ENCODE results near the gene GDF15. TPM values are rescaled to one million over a fixed set of nuclear protein-coding genes. Genes with fewer than 3 reads are reported as not detected.
"Not testable (repeated sequence)": the region's sequence is repeated elsewhere in the genome, so short reads cannot be mapped to it uniquely, and the experiment has no call there.

The GDF15 gene
- total RNA-seq, 5 donors from 2014 or later (not counting 1 experiment from before 2014, with no cell fraction given), result 1.5 to 1.7 (median 1.5) TPM; not detected in 2

- no peak for ATAC-seq (replicated peaks in 1 of 4)
- 89% methylated on average over 1 of the region's 3 CpGs for WGBS (ENCODE audit: insufficient coverage)
- peaks cover 0 to under 1% of the 10 kb centered on the region in 2 experiments for H3K4me1 ChIP-seq (ENCODE audit: control insufficient read depth in 1 of 2, extremely low read depth in 1 of 2, insufficient read depth in 2 of 2, low read length in 2 of 2)
- no peaks in the 10 kb centered on the region for H3K9me3 Mint-ChIP-seq
- no peak overlapping the region for H3K27ac ChIP-seq (ENCODE audit: low read length)
- H3K4me3 Mint-ChIP-seq, result no peak overlapping the region
- no peak overlapping the region for H3K4me3 ChIP-seq (ENCODE audit: control insufficient read depth in 1 of 2, extremely low read depth in 1 of 2, low read length in 1 of 2)
- POLR2A ChIA-PET, result interaction anchor here in 1 of 2 donors (0.6 kb wide), 1 partner anchor 8 kb away, joined by 3 read pairs; no protein-coding TSS in a partner anchor
- no peaks in the 10 kb centered on the region for H3K36me3 Mint-ChIP-seq
- peaks cover 0 to 47% of the 10 kb centered on the region in 2 experiments for H3K27me3 ChIP-seq (replicated peaks in 1 of 2; ENCODE audit: control insufficient read depth in 2 of 2, extremely low read depth in 1 of 2, insufficient read depth in 2 of 2, low read length in 1 of 2)
- H3K9me3 ChIP-seq, result no peaks in the 10 kb centered on the region
- CTCF ChIA-PET, result interaction anchor here (0.6 to 1.2 kb wide), 3 partner anchors 8 to 568 kb away, joined by 3 to 6 read pairs (median 4); partner anchors contain the start of gene LRRC25 (in 1 of the 2)
- no peaks in the 10 kb centered on the region for H3K4me1 Mint-ChIP-seq
- peaks cover 4 to 36% of the 10 kb centered on the region in 2 donors for H3K27me3 Mint-ChIP-seq
- H3K36me3 ChIP-seq (ENCODE audit: control insufficient read depth in 2 of 2, extremely low read depth in 1 of 2, insufficient read depth in 1 of 2, low read length in 1 of 2), result no peaks in the 10 kb centered on the region
- H3K27ac Mint-ChIP-seq, result no peak overlapping the region
- no peak for DNase-seq
Observed at GRCh38 chr19:18380843-18381242, 5.1 kb upstream of the GDF15 start.

GRCh38 chr19:18383622-18384021, 2.3 kb upstream of the GDF15 start:
- H3K36me3 ChIP-seq (ENCODE audit: control insufficient read depth in 2 of 2, extremely low read depth in 1 of 2, insufficient read depth in 1 of 2, low read length in 1 of 2); H3K9me3 Mint-ChIP-seq; ATAC-seq (replicated peaks in 1 of 4); H3K36me3 Mint-ChIP-seq; H3K9me3 ChIP-seq; H3K27ac Mint-ChIP-seq; H3K4me3 ChIP-seq (ENCODE audit: control insufficient read depth in 1 of 2, extremely low read depth in 1 of 2, low read length in 1 of 2); POLR2A ChIA-PET; H3K4me3 Mint-ChIP-seq; H3K27ac ChIP-seq (ENCODE audit: low read length); DNase-seq: not testable (repeated sequence)
- H3K27me3 Mint-ChIP-seq, result peaks cover 7 to 57% of the 10 kb centered on the region in 2 donors
- 94% methylated on average over 5 of the region's 11 CpGs for WGBS (ENCODE audit: insufficient coverage)
- H3K4me1 Mint-ChIP-seq, result peaks cover 9 to 12% (median 10%) of the 10 kb centered on the region in 3 donors
- CTCF ChIA-PET, result interaction anchor here in 1 of 2 donors (0.7 kb wide), 1 partner anchor 453 kb away, joined by 4 read pairs; no protein-coding TSS in a partner anchor
- Histone ChIP-seq H3K4me1 (ENCODE audit: control insufficient read depth in 1 of 2, extremely low read depth in 1 of 2, insufficient read depth in 2 of 2, low read length in 2 of 2) (peaks cover 4 to 15% of the 10 kb centered on the region in 2 experiments), H3K27me3 (replicated peaks in 1 of 2; ENCODE audit: control insufficient read depth in 2 of 2, extremely low read depth in 1 of 2, insufficient read depth in 2 of 2, low read length in 1 of 2) (peaks cover 0 to 73% of the 10 kb centered on the region in 2 experiments)

GRCh38 chr19:18384775-18385174, 1.2 kb upstream of the GDF15 start:
- WGBS (ENCODE audit: insufficient coverage), result no CpG with 5 or more reads among the region's 7 CpGs
- ATAC-seq (replicated peaks in 1 of 4) (no peak), DNase-seq (no peak)
- Mint-ChIP-seq H3K36me3 (no peaks in the 10 kb centered on the region), H3K27me3 (peaks cover 12 to 60% of the 10 kb centered on the region in 2 donors), H3K27ac (no peak overlapping the region), H3K4me1 (peaks cover 10 to 18% (median 12%) of the 10 kb centered on the region in 3 donors), H3K9me3 (no peaks in the 10 kb centered on the region), H3K4me3 (no peak overlapping the region)
- POLR2A ChIA-PET, result no interaction called here
- CTCF ChIA-PET, result no interaction called here
- H3K4me1 ChIP-seq (ENCODE audit: control insufficient read depth in 1 of 2, extremely low read depth in 1 of 2, insufficient read depth in 2 of 2, low read length in 2 of 2), result peaks cover 4 to 18% of the 10 kb centered on the region in 2 experiments
- H3K9me3 ChIP-seq, result no peaks in the 10 kb centered on the region
- no peak overlapping the region for H3K27ac ChIP-seq (ENCODE audit: low read length)
- no peak overlapping the region for H3K4me3 ChIP-seq (ENCODE audit: control insufficient read depth in 1 of 2, extremely low read depth in 1 of 2, low read length in 1 of 2)
- peaks cover 0 to 82% of the 10 kb centered on the region in 2 experiments for H3K27me3 ChIP-seq (replicated peaks in 1 of 2; ENCODE audit: control insufficient read depth in 2 of 2, extremely low read depth in 1 of 2, insufficient read depth in 2 of 2, low read length in 1 of 2)
- H3K36me3 ChIP-seq (ENCODE audit: control insufficient read depth in 2 of 2, extremely low read depth in 1 of 2, insufficient read depth in 1 of 2, low read length in 1 of 2), result no peaks in the 10 kb centered on the region

- peaks cover 0 to 80% of the 10 kb centered on the region in 2 experiments for H3K27me3 ChIP-seq (replicated peaks in 1 of 2; ENCODE audit: control insufficient read depth in 2 of 2, extremely low read depth in 1 of 2, insufficient read depth in 2 of 2, low read length in 1 of 2)
- WGBS (ENCODE audit: insufficient coverage), result 100% methylated on average over 1 of the region's 3 CpGs
- H3K4me3 ChIP-seq (ENCODE audit: control insufficient read depth in 1 of 2, extremely low read depth in 1 of 2, low read length in 1 of 2), result no peak overlapping the region
- no peak overlapping the region for H3K4me3 Mint-ChIP-seq
- ATAC-seq (replicated peaks in 1 of 4), result no peak
- H3K4me1 ChIP-seq (ENCODE audit: control insufficient read depth in 1 of 2, extremely low read depth in 1 of 2, insufficient read depth in 2 of 2, low read length in 2 of 2), result peaks cover 4 to 18% of the 10 kb centered on the region in 2 experiments
- no peak for DNase-seq
- peaks cover 14 to 60% of the 10 kb centered on the region in 2 donors for H3K27me3 Mint-ChIP-seq
- peaks cover 10 to 19% (median 12%) of the 10 kb centered on the region in 3 donors for H3K4me1 Mint-ChIP-seq
- POLR2A ChIA-PET, result no interaction called here
- CTCF ChIA-PET, result no interaction called here
- no peaks in the 10 kb centered on the region for H3K36me3 ChIP-seq (ENCODE audit: control insufficient read depth in 2 of 2, extremely low read depth in 1 of 2, insufficient read depth in 1 of 2, low read length in 1 of 2)
- H3K27ac ChIP-seq (ENCODE audit: low read length), result no peak overlapping the region
- H3K9me3 ChIP-seq, result no peaks in the 10 kb centered on the region
- H3K36me3 Mint-ChIP-seq, result no peaks in the 10 kb centered on the region
- H3K9me3 Mint-ChIP-seq, result no peaks in the 10 kb centered on the region
- H3K27ac Mint-ChIP-seq, result no peak overlapping the region
Observed at GRCh38 chr19:18385359-18385674, 641 bp upstream of the GDF15 start.

- 92% methylated on average over 10 of the region's 14 CpGs for WGBS (ENCODE audit: insufficient coverage)
- Mint-ChIP-seq H3K36me3 (no peaks in the 10 kb centered on the region), H3K4me1 (peaks cover 10 to 19% (median 12%) of the 10 kb centered on the region in 3 donors), H3K27me3 (peaks cover 14 to 62% of the 10 kb centered on the region in 2 donors), H3K27ac (no peak overlapping the region), H3K9me3 (no peaks in the 10 kb centered on the region), H3K4me3 (peak overlapping the region in 1 of 3 donors; percentile 75)
- Histone ChIP-seq H3K27me3 (replicated peaks in 1 of 2; ENCODE audit: control insufficient read depth in 2 of 2, extremely low read depth in 1 of 2, insufficient read depth in 2 of 2, low read length in 1 of 2) (peaks cover 0 to 86% of the 10 kb centered on the region in 2 experiments), H3K9me3 (no peaks in the 10 kb centered on the region), H3K4me3 (ENCODE audit: control insufficient read depth in 1 of 2, extremely low read depth in 1 of 2, low read length in 1 of 2) (no peak overlapping the region), H3K4me1 (ENCODE audit: control insufficient read depth in 1 of 2, extremely low read depth in 1 of 2, insufficient read depth in 2 of 2, low read length in 2 of 2) (peaks cover 4 to 18% of the 10 kb centered on the region in 2 experiments), H3K27ac (ENCODE audit: low read length) (no peak overlapping the region), H3K36me3 (ENCODE audit: control insufficient read depth in 2 of 2, extremely low read depth in 1 of 2, insufficient read depth in 1 of 2, low read length in 1 of 2) (no peaks in the 10 kb centered on the region)
- CTCF ChIA-PET, result no interaction called here
- POLR2A ChIA-PET, result no interaction called here
- ATAC-seq (replicated peaks in 1 of 4) (no peak), DNase-seq (no peak)
Observed at GRCh38 chr19:18386543-18387271, 749 bp downstream of the GDF15 start.

- ATAC-seq (replicated peaks in 1 of 4), result peak; percentile 84 to 92 (median 88)
Observed at GRCh38 chr19:18388100-18388959, 2.4 kb downstream of the GDF15 start.

More at GRCh38 chr19:18388100-18388959, 2.4 kb downstream of the GDF15 start:
- Histone ChIP-seq H3K27ac (ENCODE audit: low read length) (no peak overlapping the region), H3K4me1 (ENCODE audit: control insufficient read depth in 1 of 2, extremely low read depth in 1 of 2, insufficient read depth in 2 of 2, low read length in 2 of 2) (peaks cover 4 to 20% of the 10 kb centered on the region in 2 experiments), H3K4me3 (ENCODE audit: control insufficient read depth in 1 of 2, extremely low read depth in 1 of 2, low read length in 1 of 2) (peak overlapping the region; percentile 41 to 58), H3K27me3 (replicated peaks in 1 of 2; ENCODE audit: control insufficient read depth in 2 of 2, extremely low read depth in 1 of 2, insufficient read depth in 2 of 2, low read length in 1 of 2) (peaks cover 0 to 85% of the 10 kb centered on the region in 2 experiments), H3K36me3 (ENCODE audit: control insufficient read depth in 2 of 2, extremely low read depth in 1 of 2, insufficient read depth in 1 of 2, low read length in 1 of 2) (no peaks in the 10 kb centered on the region), H3K9me3 (no peaks in the 10 kb centered on the region)
- peaks cover 14 to 52% of the 10 kb centered on the region in 2 donors for H3K27me3 Mint-ChIP-seq
- peak overlapping the region; percentile 75 to 79 (median 76) for H3K4me3 Mint-ChIP-seq
- H3K4me1 Mint-ChIP-seq, result peaks cover 10 to 19% (median 12%) of the 10 kb centered on the region in 3 donors
- CTCF ChIA-PET, result interaction anchor here (0.6 to 2.0 kb wide), 9 partner anchors 22 to 890 kb away, joined by 3 to 8 read pairs (median 5); partner anchors contain the start of gene SSBP4 (in 1 of the 2)
- peak; percentile 31 to 86 (median 66) for DNase-seq
- H3K36me3 Mint-ChIP-seq, result no peaks in the 10 kb centered on the region
- POLR2A ChIA-PET, result interaction anchor here (0.6 kb wide), 3 partner anchors 11 to 442 kb away, joined by 3 to 4 read pairs (median 3); no protein-coding TSS in a partner anchor
- H3K27ac Mint-ChIP-seq, result no peak overlapping the region
- WGBS (ENCODE audit: insufficient coverage), result 1% methylated on average over 86 of the region's 86 CpGs
- H3K9me3 Mint-ChIP-seq, result no peaks in the 10 kb centered on the region

Measured in T-cell (primary cell).